ENCODE measurements around the gene LEP.

Gene LEP

DNA sequence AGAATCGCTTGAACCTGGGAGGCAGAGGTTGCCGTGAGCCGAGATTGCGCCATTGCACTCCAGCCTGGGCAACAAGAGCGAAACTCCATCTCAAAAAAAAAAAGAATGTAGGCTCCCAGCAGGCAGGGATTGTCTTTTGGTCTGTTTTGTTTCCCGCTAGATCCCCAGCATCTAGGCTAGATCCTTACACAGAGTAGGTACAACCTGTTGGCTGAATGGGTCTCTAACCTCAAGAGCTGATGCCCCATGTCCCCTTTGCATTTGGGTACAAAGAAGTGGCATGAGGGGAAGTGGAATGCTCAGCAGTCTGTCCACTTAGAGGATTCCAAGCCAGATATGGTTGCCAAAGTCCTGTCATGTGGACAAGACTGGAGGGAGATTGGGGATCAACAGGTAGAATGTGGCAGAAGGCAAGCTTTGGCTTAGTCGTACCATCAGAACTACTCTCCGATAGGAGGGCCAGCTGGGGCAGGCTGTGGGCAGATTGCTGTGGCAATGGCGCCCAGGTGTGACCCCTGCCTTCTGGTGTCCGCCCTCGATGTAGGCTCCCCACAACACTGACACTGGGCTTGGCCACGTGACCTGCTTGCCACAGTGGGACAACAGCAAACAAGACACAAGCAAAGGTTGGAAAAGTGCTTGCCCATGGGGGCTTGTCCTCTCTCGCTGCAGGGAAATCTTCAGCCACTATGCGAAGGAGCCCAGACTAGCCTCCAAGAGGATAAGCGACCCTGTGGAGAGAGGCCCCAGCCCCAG is 21.4 kb downstream of the LEP start:
- no peak for TF ChIP-seq POLR2AphosphoS5 (IDR thresholded peaks at IDR 0.05; ENCODE audit: borderline replicate concordance, low read depth, low read length)
- no peak for TF ChIP-seq FOXP2 (optimal IDR thresholded peaks at IDR 0.05; ENCODE audit: control extremely low read depth, extremely low read length, insufficient read depth)
- no peak for TF ChIP-seq EZH2 (IDR thresholded peaks at IDR 0.05)
- Histone ChIP-seq H3K9ac (ENCODE audit: insufficient read length) (no peak overlapping the region), H3K4me3 (no peak overlapping the region), H3K36me3 (ENCODE audit: insufficient read depth, low read length) (no peaks in the 10 kb centered on the region), H3K27ac (no peak overlapping the region), H3K9me3 (ENCODE audit: low read depth, low read length) (no peaks in the 10 kb centered on the region)
- no peak for DNase-seq (ENCODE audit: low read depth, low spot score)

DNA sequence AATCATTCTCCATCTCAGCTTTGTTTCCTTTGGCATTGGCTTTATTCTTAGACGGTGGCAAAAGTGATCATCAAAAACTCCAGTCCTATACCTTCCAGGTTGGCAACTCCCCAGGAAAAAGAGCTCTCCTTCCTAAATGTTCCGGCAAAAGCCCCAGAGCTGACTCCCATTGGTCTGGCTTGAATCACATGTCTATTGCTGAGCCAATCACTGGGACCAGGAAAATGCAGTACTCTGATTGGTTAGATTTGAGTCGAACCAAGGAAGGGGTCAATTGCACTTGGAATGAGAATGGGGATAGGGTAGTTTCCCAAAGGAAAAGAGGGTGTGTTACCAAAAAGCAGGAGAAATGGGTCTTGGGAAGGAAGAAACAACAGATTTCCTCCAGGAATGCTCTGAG is 22.3 kb downstream of the LEP start:
- DNase-seq (ENCODE audit: low read depth, low spot score) = no peak
- Histone ChIP-seq H3K36me3 (ENCODE audit: insufficient read depth, low read length) (no peaks in the 10 kb centered on the region), H3K9ac (ENCODE audit: insufficient read length) (no peak overlapping the region), H3K9me3 (ENCODE audit: low read depth, low read length) (no peaks in the 10 kb centered on the region), H3K4me3 (no peak overlapping the region), H3K27ac (no peak overlapping the region)
- TF ChIP-seq EZH2 (IDR thresholded peaks at IDR 0.05) (no peak), POLR2AphosphoS5 (IDR thresholded peaks at IDR 0.05; ENCODE audit: borderline replicate concordance, low read depth, low read length) (no peak), FOXP2 (optimal IDR thresholded peaks at IDR 0.05; ENCODE audit: control extremely low read depth, extremely low read length, insufficient read depth) (no peak)

DNA sequence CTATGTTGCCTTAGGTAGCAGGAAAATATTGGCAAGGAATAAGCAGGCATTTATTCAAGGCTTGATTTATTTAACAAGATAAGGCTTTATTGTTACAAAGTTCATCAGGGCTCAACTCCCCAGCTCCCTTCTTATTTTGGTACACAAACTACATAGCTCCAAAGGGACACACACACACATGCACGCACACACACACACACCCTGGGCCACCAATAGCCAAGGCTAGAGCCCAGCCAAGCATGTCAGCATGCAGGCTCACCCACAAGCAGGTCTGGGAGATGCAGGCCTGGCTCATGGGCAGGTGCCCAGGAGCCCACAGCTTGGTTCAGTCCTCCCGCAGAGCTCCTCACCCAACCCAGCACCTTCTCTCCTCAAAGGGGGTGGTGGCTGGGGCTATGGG is 23.4 kb downstream of the LEP start:
- H3K27ac ChIP-seq = 0 out of 2 replicates have a peak overlapping the region, but pooled peaks have one; percentile 17
- no peak for DNase-seq (ENCODE audit: low read depth, low spot score)
- no peak overlapping the region for H3K9ac ChIP-seq (ENCODE audit: insufficient read length)
- H3K36me3 ChIP-seq (ENCODE audit: insufficient read depth, low read length) = no peaks in the 10 kb centered on the region
- H3K9me3 ChIP-seq (ENCODE audit: low read depth, low read length) = no peaks in the 10 kb centered on the region
- no peak overlapping the region for H3K4me3 ChIP-seq
- TF ChIP-seq FOXP2 (optimal IDR thresholded peaks at IDR 0.05; ENCODE audit: control extremely low read depth, extremely low read length, insufficient read depth) (no peak), POLR2AphosphoS5 (IDR thresholded peaks at IDR 0.05; ENCODE audit: borderline replicate concordance, low read depth, low read length) (no peak), EZH2 (IDR thresholded peaks at IDR 0.05) (no peak)

DNA sequence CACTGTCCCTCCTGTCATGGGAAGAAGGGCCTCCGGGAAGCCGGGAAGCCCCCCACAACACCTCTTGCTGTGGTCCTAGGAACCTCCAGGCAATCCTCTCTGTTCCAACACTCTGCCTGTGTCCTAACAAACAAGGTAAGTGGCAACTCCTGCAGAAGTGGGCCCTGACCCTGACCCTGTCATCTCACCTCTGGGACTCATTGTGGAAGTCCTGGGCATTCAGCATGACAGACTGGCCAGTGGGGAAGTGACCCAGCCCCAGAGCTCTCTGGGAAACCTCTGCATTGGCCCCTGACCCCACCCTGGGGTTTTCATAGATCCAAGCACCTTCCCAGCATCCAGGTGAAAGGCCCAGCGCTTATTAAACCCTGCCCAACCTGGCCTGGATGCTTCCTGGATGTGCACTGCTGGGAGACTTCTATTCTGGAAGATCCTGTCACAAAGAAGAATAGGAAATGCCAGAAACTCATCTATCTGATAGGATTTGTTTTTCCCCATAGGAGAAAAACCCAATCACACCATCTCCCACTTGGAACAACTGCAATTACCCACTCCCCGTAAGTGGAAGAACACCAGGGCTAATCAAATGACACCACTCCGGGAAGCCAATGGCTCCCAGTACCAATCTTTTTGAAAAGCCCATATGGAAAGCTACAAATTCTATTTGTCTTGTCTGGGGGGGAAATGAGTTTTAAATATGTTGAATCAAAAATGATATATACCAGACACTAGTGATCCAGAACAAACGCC is 24.3 kb downstream of the LEP start:
- no peak for TF ChIP-seq POLR2AphosphoS5 (IDR thresholded peaks at IDR 0.05; ENCODE audit: borderline replicate concordance, low read depth, low read length)
- no peak for TF ChIP-seq FOXP2 (optimal IDR thresholded peaks at IDR 0.05; ENCODE audit: control extremely low read depth, extremely low read length, insufficient read depth)
- no peak for TF ChIP-seq EZH2 (IDR thresholded peaks at IDR 0.05)
- H3K9ac ChIP-seq (ENCODE audit: insufficient read length) = no peak overlapping the region
- no peak overlapping the region for H3K4me3 ChIP-seq
- H3K27ac ChIP-seq = no peak overlapping the region
- H3K36me3 ChIP-seq (ENCODE audit: insufficient read depth, low read length) = no peaks in the 10 kb centered on the region
- no peak for DNase-seq (ENCODE audit: low read depth, low spot score)
- no peaks in the 10 kb centered on the region for H3K9me3 ChIP-seq (ENCODE audit: low read depth, low read length)

DNA sequence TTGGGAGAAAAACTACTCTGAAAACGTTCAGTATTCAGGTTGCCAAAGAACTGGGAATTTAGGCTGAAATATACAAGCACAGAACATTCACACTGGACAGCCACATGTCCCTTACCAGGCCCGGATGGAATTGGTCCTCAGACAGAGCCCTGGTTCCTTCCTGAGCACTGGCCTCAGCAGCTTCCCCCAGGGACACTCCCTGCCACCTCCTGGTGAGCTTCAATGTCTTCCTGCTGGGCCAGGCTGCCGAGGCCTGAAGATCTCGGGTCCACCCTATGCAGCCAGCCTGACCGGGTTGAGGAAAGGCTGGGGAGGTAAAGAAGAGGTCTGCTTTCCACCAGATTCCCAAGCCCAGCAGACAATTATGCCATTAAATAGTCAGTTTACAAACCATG is 24.8 kb downstream of the LEP start:
- DNase-seq (ENCODE audit: low read depth, low spot score) = no peak
- TF ChIP-seq EZH2 (IDR thresholded peaks at IDR 0.05) (no peak), FOXP2 (optimal IDR thresholded peaks at IDR 0.05; ENCODE audit: control extremely low read depth, extremely low read length, insufficient read depth) (no peak), POLR2AphosphoS5 (IDR thresholded peaks at IDR 0.05; ENCODE audit: borderline replicate concordance, low read depth, low read length) (no peak)
- Histone ChIP-seq H3K9me3 (ENCODE audit: low read depth, low read length) (no peaks in the 10 kb centered on the region), H3K36me3 (ENCODE audit: insufficient read depth, low read length) (no peaks in the 10 kb centered on the region), H3K4me3 (no peak overlapping the region), H3K9ac (ENCODE audit: insufficient read length) (no peak overlapping the region), H3K27ac (peak overlapping the region; percentile 98)

DNA sequence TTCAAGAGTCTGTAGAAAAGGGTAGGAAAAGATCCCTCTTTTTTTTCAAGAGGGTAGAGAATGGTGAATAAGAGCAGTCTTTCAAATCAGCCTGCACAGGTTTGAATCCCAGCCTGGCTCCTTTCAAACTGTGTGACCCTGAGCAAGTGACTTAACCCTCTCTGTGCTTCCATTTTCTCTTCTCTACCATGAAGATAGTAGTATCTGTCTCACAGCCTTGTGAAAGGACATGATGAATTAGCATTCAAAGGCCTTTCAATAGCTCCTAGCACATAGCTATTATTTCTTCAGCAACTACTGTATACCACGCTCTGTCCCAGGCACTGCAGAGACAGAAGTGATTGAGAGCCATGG is 25.4 kb downstream of the LEP start:
- no peaks in the 10 kb centered on the region for H3K36me3 ChIP-seq (ENCODE audit: insufficient read depth, low read length)
- H3K9me3 ChIP-seq (ENCODE audit: low read depth, low read length) = no peaks in the 10 kb centered on the region

DNA sequence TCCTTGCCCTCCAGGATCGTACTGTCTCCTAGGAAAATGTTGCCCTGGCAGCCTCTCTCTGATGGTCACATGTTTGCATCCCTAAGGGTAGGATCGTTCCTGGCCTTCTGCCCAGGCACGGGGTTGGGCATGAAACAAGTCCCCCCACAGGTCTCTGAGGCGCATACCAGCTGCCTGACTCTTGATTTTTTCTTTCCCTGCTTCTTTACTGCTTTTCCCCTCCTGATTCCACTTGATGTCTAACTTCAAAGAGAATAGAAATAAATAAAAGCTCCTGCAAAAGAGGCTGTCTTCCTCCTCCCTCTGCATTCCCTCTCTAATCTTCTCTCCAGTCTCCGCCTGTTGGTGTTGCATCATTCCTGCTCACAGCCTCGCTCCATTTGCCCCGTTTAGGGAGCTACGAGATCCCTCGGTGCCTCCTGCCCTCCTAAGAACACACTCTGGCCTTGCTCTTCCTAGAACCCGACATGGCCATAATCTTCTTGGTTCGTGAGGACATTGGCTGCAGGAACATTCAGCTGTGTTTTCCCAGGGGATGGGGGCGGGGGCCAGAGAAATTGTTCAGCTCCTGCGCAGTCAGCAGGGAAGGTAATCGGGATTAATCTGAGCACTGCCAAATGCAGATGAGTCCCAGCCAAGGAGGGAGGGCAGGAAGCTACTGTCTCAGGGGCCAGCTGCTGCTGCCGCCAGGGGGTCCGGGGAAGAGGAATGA is 26.0 kb downstream of the LEP start:
- peak; percentile 53 for DNase-seq (ENCODE audit: low read depth, low spot score)
- H3K36me3 ChIP-seq (ENCODE audit: insufficient read depth, low read length) = no peaks in the 10 kb centered on the region
- H3K4me3 ChIP-seq = peak overlapping the region; percentile 77
- H3K27ac ChIP-seq = peak overlapping the region; percentile 98
- peak overlapping the region; percentile 70 for H3K9ac ChIP-seq (ENCODE audit: insufficient read length)
- no peaks in the 10 kb centered on the region for H3K9me3 ChIP-seq (ENCODE audit: low read depth, low read length)
- TF ChIP-seq FOXP2 (optimal IDR thresholded peaks at IDR 0.05; ENCODE audit: control extremely low read depth, extremely low read length, insufficient read depth) (no peak), EZH2 (IDR thresholded peaks at IDR 0.05) (no peak), POLR2AphosphoS5 (IDR thresholded peaks at IDR 0.05; ENCODE audit: borderline replicate concordance, low read depth, low read length) (peak; percentile 49)

More for the DNA sequence above, 25.4 kb downstream of the LEP start:
- peak overlapping the region; percentile 98 for H3K27ac ChIP-seq
- no peak for TF ChIP-seq FOXP2 (optimal IDR thresholded peaks at IDR 0.05; ENCODE audit: control extremely low read depth, extremely low read length, insufficient read depth)
- no peak for TF ChIP-seq POLR2AphosphoS5 (IDR thresholded peaks at IDR 0.05; ENCODE audit: borderline replicate concordance, low read depth, low read length)
- no peak for TF ChIP-seq EZH2 (IDR thresholded peaks at IDR 0.05)
- peak overlapping the region; percentile 77 for H3K4me3 ChIP-seq
- no peak for DNase-seq (ENCODE audit: low read depth, low spot score)
- peak overlapping the region; percentile 70 for H3K9ac ChIP-seq (ENCODE audit: insufficient read length)

DNA sequence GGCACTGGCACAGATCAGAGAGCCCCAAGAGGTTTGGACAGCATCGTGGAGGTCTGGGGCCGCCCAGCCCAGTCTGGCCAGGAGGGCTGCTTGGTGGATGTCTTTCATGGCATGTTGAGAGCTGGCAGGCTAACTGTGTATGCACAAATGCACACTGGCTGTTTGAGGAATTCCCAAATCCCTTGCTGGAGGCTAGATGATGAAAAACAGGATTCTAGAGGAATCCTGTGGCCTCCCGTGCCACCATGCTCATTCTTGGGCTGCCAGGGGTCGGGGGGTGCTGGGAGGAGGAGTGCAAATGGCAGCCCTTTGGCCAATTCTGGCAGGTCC is 26.5 kb downstream of the LEP start:
- no peak for DNase-seq (ENCODE audit: low read depth, low spot score)
- no peaks in the 10 kb centered on the region for H3K9me3 ChIP-seq (ENCODE audit: low read depth, low read length)
- peak overlapping the region; percentile 70 for H3K9ac ChIP-seq (ENCODE audit: insufficient read length)
- TF ChIP-seq POLR2AphosphoS5 (IDR thresholded peaks at IDR 0.05; ENCODE audit: borderline replicate concordance, low read depth, low read length) (no peak), FOXP2 (optimal IDR thresholded peaks at IDR 0.05; ENCODE audit: control extremely low read depth, extremely low read length, insufficient read depth) (no peak), EZH2 (IDR thresholded peaks at IDR 0.05) (no peak)
- peak overlapping the region; percentile 77 for H3K4me3 ChIP-seq
- H3K36me3 ChIP-seq (ENCODE audit: insufficient read depth, low read length) = no peaks in the 10 kb centered on the region
- peak overlapping the region; percentile 98 for H3K27ac ChIP-seq

Measured in SK-N-MC (cell line).